HEK293T (cell line): ENCODE measurements around the gene CDC45.

Experiments used
- ARNT ChIP-seq: fragments of 450-650 bp; IDR thresholded peaks from 2 replicates; pipeline ENCODE4 v1.6.1; 2017; ENCODE audit warnings: mild to moderate bottlenecking
- BHLHE40 ChIP-seq: fragments of 450-650 bp; IDR thresholded peaks from 2 replicates; pipeline ENCODE4 v1.6.1; 2016; ENCODE audit warnings: mild to moderate bottlenecking, moderate library complexity, borderline replicate concordance
- CTBP1 ChIP-seq: fragments of 450-650 bp; IDR thresholded peaks from 2 replicates; pipeline ENCODE4 v1.6.1; 2016; ENCODE audit warnings: borderline replicate concordance
- ELF4 ChIP-seq: fragments of 450-650 bp; IDR thresholded peaks from 2 replicates; pipeline ENCODE4 v1.6.1; 2017; ENCODE audit warnings: antibody characterized with exemption
- FOXA1 ChIP-seq: fragments of 450-650 bp; IDR thresholded peaks from 2 replicates; pipeline ENCODE4 v1.6.1; 2016; ENCODE audit warnings: mild to moderate bottlenecking
- FOXK2 ChIP-seq: fragments of 450-650 bp; IDR thresholded peaks from 2 replicates; pipeline ENCODE4 v1.6.1; 2016; ENCODE audit warnings: mild to moderate bottlenecking
- FOXM1 ChIP-seq: fragments of 450-650 bp; IDR thresholded peaks from 2 replicates; pipeline ENCODE4 v1.6.1; 2017; ENCODE audit warnings: mild to moderate bottlenecking, borderline replicate concordance
- HDGF ChIP-seq: fragments of 450-650 bp; IDR thresholded peaks from 2 replicates; pipeline ENCODE4 v1.6.1; 2017; ENCODE audit warnings: antibody characterized with exemption, borderline replicate concordance
- NFRKB ChIP-seq: fragments of 450-650 bp; IDR thresholded peaks from 2 replicates; pipeline ENCODE4 v1.6.1; 2016; ENCODE audit warnings: mild to moderate bottlenecking, moderate library complexity
- PKNOX1 ChIP-seq: fragments of 450-650 bp; IDR thresholded peaks from 2 replicates; pipeline ENCODE4 v1.6.1; 2016
- SP1 ChIP-seq: fragments of 450-650 bp; IDR thresholded peaks from 2 replicates; pipeline ENCODE4 v1.6.1; 2017
- SUZ12 ChIP-seq: fragments of 450-650 bp; IDR thresholded peaks from 2 replicates; pipeline ENCODE4 v1.6.1; 2016; ENCODE audit warnings: mild to moderate bottlenecking
- TARDBP ChIP-seq: fragments of 450-650 bp; IDR thresholded peaks from 2 replicates; pipeline ENCODE4 v1.6.1; 2016

- TF ChIP-seq FOXK2 (no peak), BHLHE40 (no peak), FOXA1 (no peak), PKNOX1 (no peak), SP1 (no peak), CTBP1 (no peak), ELF4 (no peak), FOXM1 (no peak), SUZ12 (no peak), TARDBP (no peak), NFRKB (no peak), ARNT (no peak), HDGF (no peak)
Observed at GRCh38 chr22:19494001-19494560, 14.4 kb downstream of the CDC45 start.
